GM19099 (cell line): ENCODE results near the gene HPCAL4.

Source experiments
- POLR2A ChIP-seq: IDR thresholded peaks from 3 replicates; pipeline ENCODE4 v1.6.1; 2011; ENCODE audit warnings: low read depth; ENCODE audit not compliant: insufficient read length; ENCODE audit errors: extremely low read depth

Gene HPCAL4

DNA sequence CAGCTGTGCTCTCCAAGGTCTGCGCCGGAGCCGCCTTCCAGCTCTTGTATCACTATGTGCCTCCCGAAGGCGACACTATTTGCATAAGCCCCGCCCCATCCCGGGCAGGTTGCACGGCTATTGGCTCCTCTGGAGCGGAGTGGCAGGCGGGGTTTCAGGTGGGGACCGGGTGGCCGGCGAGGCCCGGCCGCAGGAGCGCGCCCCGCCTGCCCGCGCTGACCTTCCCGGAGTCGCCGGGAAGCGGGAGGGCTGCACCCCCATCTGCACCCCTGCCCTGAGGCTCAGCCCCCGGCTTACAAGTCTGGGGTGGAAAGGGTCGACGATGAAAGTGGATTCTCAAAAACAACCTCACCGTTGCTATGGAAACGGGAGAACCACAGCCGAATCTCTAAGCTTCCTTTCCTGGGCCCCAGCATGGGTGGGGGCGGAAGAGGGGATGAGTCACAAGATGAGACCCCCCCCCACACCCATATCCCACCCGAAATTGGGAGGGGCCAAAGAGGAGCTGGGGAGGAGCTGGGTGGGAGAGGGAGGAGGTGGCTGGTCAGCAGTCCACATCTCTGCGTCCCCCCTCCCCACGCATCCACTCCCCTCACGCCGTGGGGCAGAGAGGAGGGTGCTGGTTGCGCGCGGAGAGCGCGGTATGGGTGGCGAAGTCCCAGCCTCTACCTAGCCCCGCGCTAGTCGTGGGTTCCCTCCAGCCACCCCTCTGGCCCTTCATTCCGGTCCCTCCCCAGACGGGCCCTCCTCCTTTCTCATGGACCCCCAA is at the start of gene HPCAL4:
TSS of gene HPCAL4 (minus strand) at position 51 of the 769 bp plus-strand sequence. CDS start 6,830 bp downstream, outside the sequence.
- no peak for TF ChIP-seq POLR2A

DNA sequence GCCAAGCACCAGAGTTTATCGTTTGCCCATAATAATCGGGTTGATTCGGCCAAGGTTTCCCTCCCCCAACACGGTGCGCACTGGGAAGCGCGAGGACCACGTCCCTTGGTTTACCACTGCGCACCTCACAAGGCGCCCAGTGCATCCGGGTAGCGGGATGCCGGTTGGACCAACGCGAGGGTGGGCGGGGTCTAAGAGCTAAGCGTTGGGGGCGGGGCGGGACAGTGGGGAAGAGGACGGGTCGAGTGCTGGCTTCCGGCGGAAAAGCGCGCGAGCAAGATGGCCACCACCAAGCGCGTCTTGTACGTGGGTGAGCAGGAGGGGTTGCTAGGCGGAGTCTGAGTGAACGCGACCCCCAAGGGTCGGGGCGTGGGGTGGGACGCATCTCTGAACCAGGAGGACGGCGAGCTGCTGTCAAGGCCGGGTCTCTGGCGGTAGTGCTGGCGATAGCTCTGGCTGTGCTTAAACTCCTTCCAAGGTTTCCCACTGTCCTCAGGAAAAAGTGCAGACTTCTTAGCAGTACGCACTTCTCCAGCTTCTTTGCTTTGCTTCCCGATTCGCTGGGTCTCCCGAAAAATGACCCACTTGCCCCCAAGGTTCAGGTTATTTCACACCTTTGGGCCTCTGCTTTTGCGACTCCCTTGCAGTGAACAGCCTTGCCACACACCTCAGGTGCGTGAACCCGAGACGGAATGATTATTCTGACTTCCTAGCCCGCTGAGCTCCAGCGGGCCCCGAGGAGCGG is 47.6 kb upstream of the HPCAL4 start, which contains the start of gene PPIE:
TSS of gene PPIE (plus strand) at position 261 of the 745 bp plus-strand sequence. CDS start at position 280, 19 bp downstream.
- peak; percentile 95 for TF ChIP-seq POLR2A

DNA sequence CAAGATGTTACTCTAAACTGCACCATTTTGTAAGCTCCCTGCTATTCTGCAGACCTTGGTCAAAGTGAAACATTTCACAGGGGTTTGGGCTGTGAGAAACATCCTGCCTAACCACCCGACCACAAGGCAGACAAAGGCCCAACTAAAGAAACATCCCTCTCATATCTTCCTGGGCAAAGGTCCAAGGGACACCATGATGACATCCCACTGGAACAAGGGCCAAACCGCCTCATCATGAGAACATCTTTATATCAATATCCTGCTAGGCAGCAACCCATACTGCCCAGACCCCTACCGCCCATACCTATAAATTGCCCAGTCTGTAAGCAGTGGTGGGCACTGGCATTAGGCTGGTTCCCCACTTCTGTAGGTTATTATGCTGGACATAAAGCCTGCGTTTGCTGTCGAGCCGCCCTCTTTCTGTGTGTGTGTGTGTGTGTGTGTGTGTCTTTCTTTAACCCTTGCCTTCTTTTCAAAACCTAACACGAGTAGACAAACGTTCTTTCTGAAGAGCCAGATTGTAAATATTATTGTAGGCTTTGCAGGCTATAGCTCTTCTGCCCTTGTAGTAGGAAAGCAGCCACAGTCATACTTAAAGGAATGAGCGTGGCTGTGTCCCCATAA is 46.4 kb upstream of the HPCAL4 start:
- no peak for TF ChIP-seq POLR2A

DNA sequence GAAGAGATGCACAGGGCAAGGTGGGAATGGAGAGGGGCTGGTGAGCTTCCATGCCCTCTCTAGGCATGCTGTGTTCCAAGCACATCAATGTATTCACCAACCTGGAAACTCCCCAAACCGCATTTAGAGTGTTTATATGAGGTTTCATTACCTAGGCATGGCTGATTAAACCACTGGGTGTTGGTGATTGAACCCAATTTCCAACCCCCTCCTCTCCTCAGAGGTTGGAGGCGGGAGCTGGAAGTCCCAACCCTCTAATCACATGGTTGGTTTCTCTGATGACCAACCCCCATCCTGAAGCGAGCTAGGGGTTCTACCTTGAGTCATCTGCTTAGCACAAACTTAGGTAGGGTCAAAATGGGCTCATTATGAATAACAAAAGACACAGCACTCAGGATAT is 44.5 kb upstream of the HPCAL4 start:
- TF ChIP-seq POLR2A = no peak

DNA sequence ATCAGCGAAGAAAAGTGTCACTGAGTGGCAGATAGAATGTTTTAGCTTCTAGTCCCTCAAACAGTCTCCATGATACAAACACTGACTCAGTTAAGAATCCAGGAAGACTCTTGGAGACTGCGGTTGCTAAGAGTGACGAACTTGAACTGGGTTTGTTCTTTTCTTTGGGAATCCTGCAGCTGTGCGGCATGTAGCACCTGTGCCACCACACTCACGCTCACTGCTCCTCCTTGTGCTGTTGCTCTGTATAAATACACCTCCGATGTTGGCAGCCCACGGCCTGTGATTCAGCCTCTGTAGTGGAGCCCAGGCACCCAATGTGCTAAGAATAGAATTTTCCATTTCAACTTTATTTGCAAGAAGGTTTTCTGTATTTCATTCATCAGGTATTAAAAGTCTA is 41.9 kb upstream of the HPCAL4 start:
- TF ChIP-seq POLR2A = no peak

- no peak for TF ChIP-seq POLR2A
Measured at GRCh38 chr1:39732730-39733129, 41.5 kb upstream of the HPCAL4 start.

GRCh38 chr1:39729842-39730241 is 38.6 kb upstream of the HPCAL4 start:
- TF ChIP-seq POLR2A = no peak

DNA sequence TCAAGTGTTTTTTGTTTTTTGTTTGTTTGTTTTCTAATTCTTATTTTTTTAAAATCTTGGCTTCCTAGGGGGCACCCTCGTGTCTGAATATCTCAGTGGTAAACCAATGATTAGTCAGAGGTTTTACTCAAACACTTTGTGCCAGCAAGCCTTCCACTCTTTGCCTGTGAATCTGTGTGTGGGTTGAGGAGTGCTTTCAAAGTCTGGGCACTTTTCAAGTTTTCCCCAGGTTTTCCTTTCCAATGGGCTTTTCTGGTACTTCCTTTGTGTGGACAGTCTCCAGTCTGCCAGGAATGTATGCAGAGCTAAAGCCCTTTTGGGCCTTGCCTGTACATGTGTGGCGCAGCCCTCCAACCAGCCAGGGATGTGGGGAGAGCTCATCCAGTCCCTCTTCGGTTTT is 37.8 kb upstream of the HPCAL4 start:
- no peak for TF ChIP-seq POLR2A

DNA sequence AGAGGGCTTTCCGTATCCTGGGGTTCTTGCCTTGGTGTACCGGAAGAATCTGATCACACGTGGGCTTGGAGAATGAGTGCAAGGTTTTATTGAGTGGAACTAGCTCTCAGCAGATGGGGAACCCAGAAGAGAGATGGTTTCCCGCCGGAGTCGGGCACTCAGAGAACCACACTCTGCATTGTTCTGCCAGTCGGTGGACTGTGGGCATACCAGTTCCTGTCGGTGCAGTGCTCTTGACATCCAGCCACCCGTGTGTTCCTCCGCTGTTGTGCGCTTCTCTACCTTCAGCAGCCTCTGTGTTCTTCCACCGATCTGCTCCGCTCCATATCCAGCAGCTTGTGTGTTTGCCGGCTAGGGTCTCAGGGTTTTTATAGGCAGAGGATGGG is 36.7 kb upstream of the HPCAL4 start:
- no peak for TF ChIP-seq POLR2A

- peak; percentile 4 for TF ChIP-seq POLR2A
Measured at GRCh38 chr1:39727221-39727931, 36.1 kb upstream of the HPCAL4 start.

DNA sequence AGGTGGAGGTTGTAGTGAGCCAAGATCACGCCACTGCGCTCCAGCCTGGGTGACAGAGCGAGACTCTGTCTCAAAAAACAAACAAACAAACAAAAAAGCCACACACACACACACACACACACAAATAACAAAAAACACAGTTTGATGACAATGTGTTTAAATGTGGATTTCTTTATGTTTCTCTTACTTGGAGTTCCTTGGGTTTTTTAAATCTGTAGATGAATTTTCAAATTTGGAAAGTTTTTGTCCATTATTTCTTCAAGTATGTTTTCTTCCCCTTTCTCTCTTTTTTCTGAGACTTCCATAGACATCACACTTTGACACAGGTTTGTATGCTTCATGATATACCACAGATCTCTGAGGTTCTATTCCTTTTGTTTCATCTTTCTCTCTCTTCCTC is 35.4 kb upstream of the HPCAL4 start:
- TF ChIP-seq POLR2A = no peak

- no peak for TF ChIP-seq POLR2A
Measured at GRCh38 chr1:39722495-39722894, 31.3 kb upstream of the HPCAL4 start.

GRCh38 chr1:39721664-39722063 is 30.4 kb upstream of the HPCAL4 start:
- TF ChIP-seq POLR2A = no peak

DNA sequence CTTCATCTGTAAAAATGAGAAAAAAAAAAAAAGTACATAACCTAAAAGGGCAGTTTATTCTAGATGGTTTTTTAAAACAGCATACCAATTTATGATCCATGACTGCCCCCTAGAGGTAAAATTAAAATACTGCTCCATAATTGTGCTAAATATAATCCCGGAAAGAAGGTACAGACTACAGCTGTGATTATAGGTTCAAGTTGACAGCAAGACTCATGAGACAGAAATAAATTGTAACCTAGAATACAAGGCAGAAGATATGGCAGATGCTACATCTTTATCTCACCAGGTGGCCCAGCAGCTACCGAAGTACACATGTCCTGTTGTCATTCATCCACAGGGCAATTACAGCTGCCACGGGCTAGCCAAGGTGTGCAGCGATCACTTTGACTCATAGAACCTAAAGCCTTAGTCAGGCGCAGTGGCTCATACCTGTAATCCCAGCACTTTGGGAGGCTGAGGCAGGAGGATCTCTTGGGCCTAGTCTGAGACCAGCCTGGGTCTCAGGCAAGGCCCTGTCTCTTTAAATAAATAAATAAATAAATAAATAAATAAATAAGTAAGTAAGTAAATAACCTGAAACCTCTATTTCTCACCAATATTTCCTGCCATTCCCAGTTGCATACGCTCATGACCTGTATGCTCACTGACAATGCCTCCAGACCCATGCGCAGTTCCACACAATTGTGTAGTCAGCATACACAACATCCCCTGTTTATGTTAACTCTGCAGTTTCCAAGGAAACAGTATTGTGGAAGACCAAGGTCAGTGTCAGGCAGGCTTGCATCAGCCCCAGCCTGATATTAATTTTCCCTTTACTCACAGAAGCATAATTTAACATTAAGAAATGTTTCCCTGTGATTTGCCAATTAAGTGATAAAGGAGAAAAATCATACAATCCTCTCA is 29.1 kb upstream of the HPCAL4 start:
- no peak for TF ChIP-seq POLR2A
